ENCODE results near the gene EFNA5. TPM values are rescaled to one million over a fixed set of nuclear protein-coding genes. Genes with fewer than 3 reads are reported as not detected.
A peak's percentile ranks its signal among the peaks of the same experiment; 100 is the strongest.

EFNA5 gene
- total and polyA plus RNA-seq, 10 of the 15 experiments (the other 5 are each of a cell fraction or from before 2014, with no cell fraction given), result 0.19 to 12.6 (median 3.9) TPM

GRCh38 chr5:107361945-107362344 is 308.8 kb downstream of the EFNA5 start (continued):
- TF ChIP-seq SPI1 (IDR thresholded peaks at IDR 0.05; ENCODE audit: borderline replicate concordance, insufficient read depth, low read depth, low read length), result no peak
- TF ChIP-seq PAX8 (IDR thresholded peaks at IDR 0.05), result no peak
- no peak for TF ChIP-seq NR2C1 (IDR thresholded peaks at IDR 0.05)
- no peak for TF ChIP-seq GATAD2B (conservative IDR thresholded peaks at IDR 0.05; ENCODE audit: low read depth)
- TF ChIP-seq ZNF24 (IDR thresholded peaks at IDR 0.05), result no peak
- TF ChIP-seq, protein P1, sequence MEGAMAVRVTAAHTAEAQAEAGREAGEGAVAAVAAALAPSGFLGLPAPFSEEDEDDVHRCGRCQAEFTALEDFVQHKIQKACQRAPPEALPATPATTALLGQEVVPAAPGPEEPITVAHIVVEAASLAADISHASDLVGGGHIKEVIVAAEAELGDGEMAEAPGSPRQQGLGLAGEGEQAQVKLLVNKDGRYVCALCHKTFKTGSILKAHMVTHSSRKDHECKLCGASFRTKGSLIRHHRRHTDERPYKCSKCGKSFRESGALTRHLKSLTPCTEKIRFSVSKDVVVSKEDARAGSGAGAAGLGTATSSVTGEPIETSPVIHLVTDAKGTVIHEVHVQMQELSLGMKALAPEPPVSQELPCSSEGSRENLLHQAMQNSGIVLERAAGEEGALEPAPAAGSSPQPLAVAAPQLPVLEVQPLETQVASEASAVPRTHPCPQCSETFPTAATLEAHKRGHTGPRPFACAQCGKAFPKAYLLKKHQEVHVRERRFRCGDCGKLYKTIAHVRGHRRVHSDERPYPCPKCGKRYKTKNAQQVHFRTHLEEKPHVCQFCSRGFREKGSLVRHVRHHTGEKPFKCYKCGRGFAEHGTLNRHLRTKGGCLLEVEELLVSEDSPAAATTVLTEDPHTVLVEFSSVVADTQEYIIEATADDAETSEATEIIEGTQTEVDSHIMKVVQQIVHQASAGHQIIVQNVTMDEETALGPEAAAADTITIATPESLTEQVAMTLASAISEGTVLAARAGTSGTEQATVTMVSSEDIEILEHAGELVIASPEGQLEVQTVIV (IDR thresholded peaks at IDR 0.05; ENCODE audit: borderline replicate concordance, partially characterized antibody), result no peak
- TF ChIP-seq HDGF (IDR thresholded peaks at IDR 0.05), result no peak
- 0 out of 4 replicates have a peak, but pooled peaks of 1 of the 2 experiments have one; percentile 21 for TF ChIP-seq IKZF2 (IDR thresholded peaks at IDR 0.05)
- peak; percentile 66 for TF ChIP-seq ATF7 (IDR thresholded peaks at IDR 0.05; ENCODE audit: low read depth)
- no peak for TF ChIP-seq HSF1 (IDR thresholded peaks at IDR 0.05; ENCODE audit: low read depth, low read length)
- TF ChIP-seq SMC3 (IDR thresholded peaks at IDR 0.05; ENCODE audit: borderline replicate concordance, low read length), result no peak
- no peak for TF ChIP-seq ESRRA (IDR thresholded peaks at IDR 0.05; ENCODE audit: low read length)
- no peak for TF ChIP-seq HCFC1 (IDR thresholded peaks at IDR 0.05; ENCODE audit: low read length)
- TF ChIP-seq, protein P2, sequence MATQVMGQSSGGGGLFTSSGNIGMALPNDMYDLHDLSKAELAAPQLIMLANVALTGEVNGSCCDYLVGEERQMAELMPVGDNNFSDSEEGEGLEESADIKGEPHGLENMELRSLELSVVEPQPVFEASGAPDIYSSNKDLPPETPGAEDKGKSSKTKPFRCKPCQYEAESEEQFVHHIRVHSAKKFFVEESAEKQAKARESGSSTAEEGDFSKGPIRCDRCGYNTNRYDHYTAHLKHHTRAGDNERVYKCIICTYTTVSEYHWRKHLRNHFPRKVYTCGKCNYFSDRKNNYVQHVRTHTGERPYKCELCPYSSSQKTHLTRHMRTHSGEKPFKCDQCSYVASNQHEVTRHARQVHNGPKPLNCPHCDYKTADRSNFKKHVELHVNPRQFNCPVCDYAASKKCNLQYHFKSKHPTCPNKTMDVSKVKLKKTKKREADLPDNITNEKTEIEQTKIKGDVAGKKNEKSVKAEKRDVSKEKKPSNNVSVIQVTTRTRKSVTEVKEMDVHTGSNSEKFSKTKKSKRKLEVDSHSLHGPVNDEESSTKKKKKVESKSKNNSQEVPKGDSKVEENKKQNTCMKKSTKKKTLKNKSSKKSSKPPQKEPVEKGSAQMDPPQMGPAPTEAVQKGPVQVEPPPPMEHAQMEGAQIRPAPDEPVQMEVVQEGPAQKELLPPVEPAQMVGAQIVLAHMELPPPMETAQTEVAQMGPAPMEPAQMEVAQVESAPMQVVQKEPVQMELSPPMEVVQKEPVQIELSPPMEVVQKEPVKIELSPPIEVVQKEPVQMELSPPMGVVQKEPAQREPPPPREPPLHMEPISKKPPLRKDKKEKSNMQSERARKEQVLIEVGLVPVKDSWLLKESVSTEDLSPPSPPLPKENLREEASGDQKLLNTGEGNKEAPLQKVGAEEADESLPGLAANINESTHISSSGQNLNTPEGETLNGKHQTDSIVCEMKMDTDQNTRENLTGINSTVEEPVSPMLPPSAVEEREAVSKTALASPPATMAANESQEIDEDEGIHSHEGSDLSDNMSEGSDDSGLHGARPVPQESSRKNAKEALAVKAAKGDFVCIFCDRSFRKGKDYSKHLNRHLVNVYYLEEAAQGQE (IDR thresholded peaks at IDR 0.05; ENCODE audit: low read depth, low read length), result no peak
- no peak for TF ChIP-seq MYB (IDR thresholded peaks at IDR 0.05; ENCODE audit: borderline replicate concordance, low read depth, low read length)
- TF ChIP-seq, protein P3, sequence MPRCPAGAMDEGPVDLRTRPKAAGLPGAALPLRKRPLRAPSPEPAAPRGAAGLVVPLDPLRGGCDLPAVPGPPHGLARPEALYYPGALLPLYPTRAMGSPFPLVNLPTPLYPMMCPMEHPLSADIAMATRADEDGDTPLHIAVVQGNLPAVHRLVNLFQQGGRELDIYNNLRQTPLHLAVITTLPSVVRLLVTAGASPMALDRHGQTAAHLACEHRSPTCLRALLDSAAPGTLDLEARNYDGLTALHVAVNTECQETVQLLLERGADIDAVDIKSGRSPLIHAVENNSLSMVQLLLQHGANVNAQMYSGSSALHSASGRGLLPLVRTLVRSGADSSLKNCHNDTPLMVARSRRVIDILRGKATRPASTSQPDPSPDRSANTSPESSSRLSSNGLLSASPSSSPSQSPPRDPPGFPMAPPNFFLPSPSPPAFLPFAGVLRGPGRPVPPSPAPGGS (IDR thresholded peaks at IDR 0.05; ENCODE audit: borderline replicate concordance, insufficient read depth, low read depth, low read length, poor library complexity, severe bottlenecking), result no peak
- TF ChIP-seq USF2 (IDR thresholded peaks at IDR 0.05; ENCODE audit: borderline replicate concordance, low read depth, low read length), result no peak
- no peak for TF ChIP-seq MTA3 (IDR thresholded peaks at IDR 0.05; ENCODE audit: borderline replicate concordance, low read length)
